SIG-M5 treated with dmso at 0.1 percent for 504 hours (cell line): Measurements from ENCODE around the gene KRTAP19-2.
"Not testable (repeated sequence)": the region's sequence is repeated elsewhere in the genome, so short reads cannot be mapped to it uniquely, and the experiment has no call there.

Experiments
- DNase-seq: peaks from one replicate; lab custom pipeline; 2025; ENCODE audit not compliant: unreplicated experiment; lab: John Stamatoyannopoulos, UW

The KRTAP19-2 gene

GRCh38 chr21:30487336-30487735 lies at the start of gene KRTAP19-2:
Gene KRTAP19-2 (minus strand): TSS chr21:30487436. CDS start chr21:30487348, 88 bp downstream.
- DNase-seq, result no peak

- DNase-seq, result no peak
These were observed 31.6 kb upstream of the KRTAP19-2 start for GRCh38 chr21:30518876-30519275.

GRCh38 chr21:30515681-30516080 lies 28.4 kb upstream of the KRTAP19-2 start:
- no peak for DNase-seq

- not testable (repeated sequence) for DNase-seq
These were observed 18.5 kb upstream of the KRTAP19-2 start for GRCh38 chr21:30505621-30506205.

- no peak for DNase-seq
These were observed 14.8 kb upstream of the KRTAP19-2 start, which contains the start of gene KRTAP19-5 for GRCh38 chr21:30502041-30502440. Gene KRTAP19-5 (minus strand): TSS chr21:30502141. CDS start chr21:30502090, 51 bp downstream.

GRCh38 chr21:30497065-30497464 lies 9.8 kb upstream of the KRTAP19-2 start, which contains the start of gene KRTAP19-4:
Gene KRTAP19-4 (minus strand): TSS chr21:30497165. CDS start chr21:30497110, 55 bp downstream.
- DNase-seq, result no peak

- no peak for DNase-seq
These were observed 4.8 kb upstream of the KRTAP19-2 start, which contains the start of gene KRTAP19-3 for GRCh38 chr21:30491963-30492428. Gene KRTAP19-3 (minus strand): TSS chr21:30492013. CDS start chr21:30491957, 56 bp downstream.

- no peak for DNase-seq
These were observed 1.1 kb downstream of the KRTAP19-2 start for GRCh38 chr21:30486180-30486579.

GRCh38 chr21:30482130-30482529 lies 5.1 kb downstream of the KRTAP19-2 start:
- DNase-seq, result no peak

GRCh38 chr21:30480145-30480544 lies 7.1 kb downstream of the KRTAP19-2 start, which contains the start of gene KRTAP19-1:
Gene KRTAP19-1 (minus strand): TSS chr21:30480367. CDS start chr21:30480317, 50 bp downstream.
- DNase-seq, result no peak

- DNase-seq, result no peak
These were observed 8.0 kb downstream of the KRTAP19-2 start for GRCh38 chr21:30479259-30479658.

GRCh38 chr21:30478004-30478403 lies 9.2 kb downstream of the KRTAP19-2 start:
- DNase-seq, result no peak

- DNase-seq, result no peak
These were observed 18.1 kb downstream of the KRTAP19-2 start for GRCh38 chr21:30468900-30469714.

- DNase-seq, result no peak
These were observed 23.5 kb downstream of the KRTAP19-2 start for GRCh38 chr21:30463713-30464112.

GRCh38 chr21:30448514-30448913 lies 38.7 kb downstream of the KRTAP19-2 start:
- DNase-seq, result no peak

GRCh38 chr21:30447056-30447455 lies 40.2 kb downstream of the KRTAP19-2 start:
- no peak for DNase-seq

GRCh38 chr21:30444204-30444603 lies 43.0 kb downstream of the KRTAP19-2 start:
- no peak for DNase-seq

- DNase-seq, result no peak
These were observed 44.0 kb downstream of the KRTAP19-2 start for GRCh38 chr21:30443226-30443625.

GRCh38 chr21:30439975-30440374 lies 47.3 kb downstream of the KRTAP19-2 start, which contains the start of gene KRTAP15-1:
Gene KRTAP15-1 (plus strand): TSS chr21:30440275. CDS start chr21:30440328, 53 bp downstream.
- DNase-seq, result no peak
